ENCODE data around the gene DUSP5. TPM values are rescaled to one million over a fixed set of nuclear protein-coding genes. Genes with fewer than 3 reads are reported as not detected.

The DUSP5 gene
- total and polyA plus RNA-seq, 12 donors: 11.7 to 61.7 (median 17.4) TPM

GRCh38 chr10:110481919-110482318, 15.8 kb upstream of the DUSP5 start:
- H3K4me3 ChIP-seq: no peak overlapping the region
- intact Hi-C loops (cut with DNase I): no loop called here
- no peaks in the 10 kb centered on the region for H3K27me3 ChIP-seq
- H3K9me3 ChIP-seq (replicated peaks in 1 of 3): no peaks in the 10 kb centered on the region
- no peaks in the 10 kb centered on the region for H3K4me1 ChIP-seq (replicated peaks in 1 of 2)
- DNase-seq: no peak
- TF ChIP-seq POLR2A (IDR thresholded peaks at IDR 0.05): no peak
- no peak overlapping the region for H3K27ac ChIP-seq
- 88 to 97% (median 94%) methylated on average over 1 of the region's 1 CpG for WGBS, 4 donors
- H3K36me3 ChIP-seq (replicated peaks in 1 of 2): no peaks in the 10 kb centered on the region

- Histone ChIP-seq H3K36me3 (replicated peaks in 1 of 2) (no peaks in the 10 kb centered on the region), H3K4me3 (no peak overlapping the region), H3K9me3 (replicated peaks in 1 of 3) (no peaks in the 10 kb centered on the region), H3K27ac (no peak overlapping the region), H3K27me3 (no peaks in the 10 kb centered on the region), H3K4me1 (replicated peaks in 1 of 2) (peaks cover 0 to 2% of the 10 kb centered on the region in 2 donors)
- 67 to 79% (median 72%) methylated on average over 2 of the region's 2 CpGs for WGBS, 4 donors
- intact Hi-C loops (cut with DNase I): no loop called here
- no peak for DNase-seq
- no peak for TF ChIP-seq POLR2A (IDR thresholded peaks at IDR 0.05)
- TF ChIP-seq CTCF (IDR thresholded peaks at IDR 0.05): no peak
Observed at GRCh38 chr10:110483633-110484032, 14.1 kb upstream of the DUSP5 start.

- DNase-seq: no peak
- H3K27me3 ChIP-seq: no peaks in the 10 kb centered on the region
- no peaks in the 10 kb centered on the region for H3K36me3 ChIP-seq (replicated peaks in 1 of 2)
Observed at GRCh38 chr10:110485541-110485940, 12.2 kb upstream of the DUSP5 start.

GRCh38 chr10:110486680-110487410, 10.9 kb upstream of the DUSP5 start:
- H3K4me1 ChIP-seq (replicated peaks in 1 of 2): peaks cover under 1 to 17% of the 10 kb centered on the region in 2 donors
- no peak for TF ChIP-seq POLR2A (IDR thresholded peaks at IDR 0.05)
- no peak for TF ChIP-seq CTCF (IDR thresholded peaks at IDR 0.05)
- H3K36me3 ChIP-seq (replicated peaks in 1 of 2): no peaks in the 10 kb centered on the region
- H3K4me3 ChIP-seq: no peak overlapping the region
- no peaks in the 10 kb centered on the region for H3K27me3 ChIP-seq
- H3K27ac ChIP-seq: no peak overlapping the region
- no peaks in the 10 kb centered on the region for H3K9me3 ChIP-seq (replicated peaks in 1 of 3)
- DNase-seq: no peak
- WGBS, 4 donors: 82 to 87% (median 83%) methylated on average over 11 of the region's 11 CpGs
- intact Hi-C loops (cut with DNase I): no loop called here

More at GRCh38 chr10:110485541-110485940, 12.2 kb upstream of the DUSP5 start:
- no peaks in the 10 kb centered on the region for H3K9me3 ChIP-seq (replicated peaks in 1 of 3)
- H3K4me1 ChIP-seq (replicated peaks in 1 of 2): peaks cover 0 to 4% of the 10 kb centered on the region in 2 donors
- intact Hi-C loops (cut with DNase I): no loop called here
- TF ChIP-seq CTCF (IDR thresholded peaks at IDR 0.05) (no peak), POLR2A (IDR thresholded peaks at IDR 0.05) (no peak)
- no peak overlapping the region for H3K27ac ChIP-seq
- H3K4me3 ChIP-seq: no peak overlapping the region
- WGBS, 4 donors: 72 to 86% (median 77%) methylated on average over 3 of the region's 3 CpGs
